SK-N-SH (cell line): Measurements from ENCODE around the gene CBFB.

ENCODE experiments used
- CTCF ChIP-seq: fragments of 200-600 bp; sonication (generic); IDR thresholded peaks from 2 replicates; pipeline ENCODE4 v1.6.1; 2017; ENCODE audit warnings: antibody characterized with exemption, mild to moderate bottlenecking, moderate library complexity
- EP300 ChIP-seq, 2 experiments: IDR thresholded peaks; 2 replicates each; pipeline versions ENCODE4 v1.4.0 to v1.6.1; 2012; ENCODE audit warnings: borderline replicate concordance in 1 of 2, low read depth in 1 of 2, low read length in 1 of 2
- FOXJ3 ChIP-seq: sonication (generic); formaldehyde crosslinking; IDR thresholded peaks from 2 replicates; pipeline ENCODE4 v1.5.1; 2020; ENCODE audit warnings: mild to moderate bottlenecking, missing genetic modification reagents
- GABPA ChIP-seq: IDR thresholded peaks from 2 replicates; pipeline ENCODE4 v1.4.0; 2012; ENCODE audit warnings: low read depth, mild to moderate bottlenecking
- GATA2 ChIP-seq: sonication (generic); formaldehyde crosslinking; IDR thresholded peaks from 2 replicates; pipeline ENCODE4 v1.5.0; 2020; ENCODE audit warnings: mild to moderate bottlenecking, missing genetic modification reagents
- NFIC ChIP-seq: IDR thresholded peaks from 2 replicates; pipeline ENCODE4 v1.4.0; 2012; ENCODE audit warnings: borderline replicate concordance
- POLR2AphosphoS5 ChIP-seq: IDR thresholded peaks from 2 replicates; pipeline ENCODE4 v1.6.1; 2012; ENCODE audit warnings: low read depth, low read length
- RAD21 ChIP-seq: IDR thresholded peaks from 2 replicates; pipeline ENCODE4 v1.6.1; 2012; ENCODE audit warnings: mild to moderate bottlenecking, low read length
- TAF1 ChIP-seq: IDR thresholded peaks from 2 replicates; pipeline ENCODE4 v1.6.1; 2012; ENCODE audit warnings: low read depth, mild to moderate bottlenecking, low read length, moderate library complexity, borderline replicate concordance

- TF ChIP-seq TAF1, result no peak
- no peak for TF ChIP-seq FOXJ3 (CRISPR knock-in tag)
- no peak for TF ChIP-seq EP300 (IDR thresholded peaks at IDR 0.05; ENCODE audit: borderline replicate concordance in 1 of 2, low read depth in 1 of 2, low read length in 1 of 2)
- TF ChIP-seq CTCF, result no peak
- no peak for TF ChIP-seq POLR2AphosphoS5
- TF ChIP-seq RAD21, result no peak
- no peak for TF ChIP-seq GABPA
- no peak for TF ChIP-seq NFIC
- TF ChIP-seq GATA2 (CRISPR knock-in tag), result no peak
These were observed 21.9 kb upstream of the CBFB start for GRCh38 chr16:67006930-67007658.
